Measurements from ENCODE around the gene MROH7. TPM values are rescaled to one million over a fixed set of nuclear protein-coding genes. Genes with fewer than 3 reads are reported as not detected.

Gene MROH7
- total and polyA plus RNA-seq, 2 of the 13 experiments (the other 11 are each of a cell fraction or from before 2014, with no cell fraction given): 0.09 TPM

DNA sequence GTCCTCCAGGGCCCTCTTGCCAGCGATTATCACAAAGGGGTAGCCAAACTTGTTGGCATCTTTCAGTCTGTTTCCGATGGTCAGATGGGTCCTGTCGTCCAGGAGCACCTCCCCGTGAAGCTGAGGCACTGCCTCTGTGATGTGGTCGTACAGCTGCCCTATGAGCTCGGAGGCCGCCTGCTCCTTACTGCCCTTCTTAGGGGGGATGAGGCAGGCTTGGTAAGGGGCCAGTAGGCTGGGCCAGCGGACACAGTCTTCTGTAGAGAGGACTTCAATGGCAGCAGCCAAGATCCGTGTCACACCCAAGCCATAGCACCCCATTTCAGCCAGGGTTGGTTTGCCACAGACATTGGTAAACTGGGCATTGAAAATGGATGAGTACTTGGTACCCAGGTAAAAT lies 116.2 kb downstream of the MROH7 start:
- intact Hi-C loops (cut with micrococcal nuclease; ENCODE audit: unreplicated experiment): no loop called here
- POLR2A ChIA-PET: no interaction called here
- Histone ChIP-seq H3K36me3 (replicated peaks in 1 of 2; ENCODE audit: control insufficient read depth in 1 of 2, insufficient read depth in 2 of 2, low read length in 2 of 2) (peaks cover 1 to 19% of the 10 kb centered on the region in 2 experiments; a peak in 2 of 5 replicates), H2AFZ (ENCODE audit: low read length) (no peak overlapping the region), H4K20me1 (ENCODE audit: insufficient read depth, low read length) (no peaks in the 10 kb centered on the region), H3K4me1 (ENCODE audit: insufficient read depth, low read length) (peaks cover 5% of the 10 kb centered on the region), H3K4me2 (ENCODE audit: low read depth, low read length) (no peak overlapping the region), H3K9me3 (ENCODE audit: low read length) (no peaks in the 10 kb centered on the region), H3K27me3 (ENCODE audit: control insufficient read depth in 1 of 2, insufficient read depth in 2 of 2, low read length in 2 of 2) (no peaks in the 10 kb centered on the region), H3K27ac (ENCODE audit: extremely low read length, insufficient read depth, low read length) (no peak overlapping the region), H3K9ac (ENCODE audit: insufficient read depth, low read depth, low read length) (no peak overlapping the region), H3K79me2 (ENCODE audit: insufficient read depth, low read length) (peaks cover 2% of the 10 kb centered on the region), H3K4me3 (replicated peaks in 1 of 3; ENCODE audit: insufficient read depth in 1 of 3, low read depth in 2 of 3, low read length in 3 of 3) (no peak overlapping the region)
- CTCF ChIA-PET (ENCODE audit: low intra/inter-chr PET ratio, low total read pairs): no interaction called here
- in situ Hi-C loops (cut with HindIII; ENCODE audit: extremely low pct_ligation_motif_present, low pct_unique_long_range_greater_than_20kb): no loop called here
- 100% methylated on average over 3 of the region's 9 CpGs for WGBS (ENCODE audit: low lambda C conversion rate)
- no peak for FAIRE-seq
- no peak for ATAC-seq
- no peak for DNase-seq (ENCODE audit: low spot score)
- BruUV-seq (replicated peaks): no TSS peak
- no peak for TF ChIP-seq ZNF30 (CRISPR knock-in tag; IDR thresholded peaks at IDR 0.05)
- TF ChIP-seq ZNF557 (CRISPR knock-in tag; IDR thresholded peaks at IDR 0.05): no peak
- TF ChIP-seq, protein P1, sequence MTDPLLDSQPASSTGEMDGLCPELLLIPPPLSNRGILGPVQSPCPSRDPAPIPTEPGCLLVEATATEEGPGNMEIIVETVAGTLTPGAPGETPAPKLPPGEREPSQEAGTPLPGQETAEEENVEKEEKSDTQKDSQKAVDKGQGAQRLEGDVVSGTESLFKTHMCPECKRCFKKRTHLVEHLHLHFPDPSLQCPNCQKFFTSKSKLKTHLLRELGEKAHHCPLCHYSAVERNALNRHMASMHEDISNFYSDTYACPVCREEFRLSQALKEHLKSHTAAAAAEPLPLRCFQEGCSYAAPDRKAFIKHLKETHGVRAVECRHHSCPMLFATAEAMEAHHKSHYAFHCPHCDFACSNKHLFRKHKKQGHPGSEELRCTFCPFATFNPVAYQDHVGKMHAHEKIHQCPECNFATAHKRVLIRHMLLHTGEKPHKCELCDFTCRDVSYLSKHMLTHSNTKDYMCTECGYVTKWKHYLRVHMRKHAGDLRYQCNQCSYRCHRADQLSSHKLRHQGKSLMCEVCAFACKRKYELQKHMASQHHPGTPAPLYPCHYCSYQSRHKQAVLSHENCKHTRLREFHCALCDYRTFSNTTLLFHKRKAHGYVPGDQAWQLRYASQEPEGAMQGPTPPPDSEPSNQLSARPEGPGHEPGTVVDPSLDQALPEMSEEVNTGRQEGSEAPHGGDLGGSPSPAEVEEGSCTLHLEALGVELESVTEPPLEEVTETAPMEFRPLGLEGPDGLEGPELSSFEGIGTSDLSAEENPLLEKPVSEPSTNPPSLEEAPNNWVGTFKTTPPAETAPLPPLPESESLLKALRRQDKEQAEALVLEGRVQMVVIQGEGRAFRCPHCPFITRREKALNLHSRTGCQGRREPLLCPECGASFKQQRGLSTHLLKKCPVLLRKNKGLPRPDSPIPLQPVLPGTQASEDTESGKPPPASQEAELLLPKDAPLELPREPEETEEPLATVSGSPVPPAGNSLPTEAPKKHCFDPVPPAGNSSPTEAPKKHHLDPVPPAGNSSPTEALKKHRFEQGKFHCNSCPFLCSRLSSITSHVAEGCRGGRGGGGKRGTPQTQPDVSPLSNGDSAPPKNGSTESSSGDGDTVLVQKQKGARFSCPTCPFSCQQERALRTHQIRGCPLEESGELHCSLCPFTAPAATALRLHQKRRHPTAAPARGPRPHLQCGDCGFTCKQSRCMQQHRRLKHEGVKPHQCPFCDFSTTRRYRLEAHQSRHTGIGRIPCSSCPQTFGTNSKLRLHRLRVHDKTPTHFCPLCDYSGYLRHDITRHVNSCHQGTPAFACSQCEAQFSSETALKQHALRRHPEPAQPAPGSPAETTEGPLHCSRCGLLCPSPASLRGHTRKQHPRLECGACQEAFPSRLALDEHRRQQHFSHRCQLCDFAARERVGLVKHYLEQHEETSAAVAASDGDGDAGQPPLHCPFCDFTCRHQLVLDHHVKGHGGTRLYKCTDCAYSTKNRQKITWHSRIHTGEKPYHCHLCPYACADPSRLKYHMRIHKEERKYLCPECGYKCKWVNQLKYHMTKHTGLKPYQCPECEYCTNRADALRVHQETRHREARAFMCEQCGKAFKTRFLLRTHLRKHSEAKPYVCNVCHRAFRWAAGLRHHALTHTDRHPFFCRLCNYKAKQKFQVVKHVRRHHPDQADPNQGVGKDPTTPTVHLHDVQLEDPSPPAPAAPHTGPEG (CRISPR knock-in tag; IDR thresholded peaks at IDR 0.05): no peak
- TF ChIP-seq, protein P2, sequence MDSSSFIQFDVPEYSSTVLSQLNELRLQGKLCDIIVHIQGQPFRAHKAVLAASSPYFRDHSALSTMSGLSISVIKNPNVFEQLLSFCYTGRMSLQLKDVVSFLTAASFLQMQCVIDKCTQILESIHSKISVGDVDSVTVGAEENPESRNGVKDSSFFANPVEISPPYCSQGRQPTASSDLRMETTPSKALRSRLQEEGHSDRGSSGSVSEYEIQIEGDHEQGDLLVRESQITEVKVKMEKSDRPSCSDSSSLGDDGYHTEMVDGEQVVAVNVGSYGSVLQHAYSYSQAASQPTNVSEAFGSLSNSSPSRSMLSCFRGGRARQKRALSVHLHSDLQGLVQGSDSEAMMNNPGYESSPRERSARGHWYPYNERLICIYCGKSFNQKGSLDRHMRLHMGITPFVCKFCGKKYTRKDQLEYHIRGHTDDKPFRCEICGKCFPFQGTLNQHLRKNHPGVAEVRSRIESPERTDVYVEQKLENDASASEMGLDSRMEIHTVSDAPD (CRISPR knock-in tag; IDR thresholded peaks at IDR 0.05): no peak
- no peak for TF ChIP-seq ZNF558 (CRISPR knock-in tag; IDR thresholded peaks at IDR 0.05; ENCODE audit: borderline replicate concordance)
- TF ChIP-seq, protein P3, sequence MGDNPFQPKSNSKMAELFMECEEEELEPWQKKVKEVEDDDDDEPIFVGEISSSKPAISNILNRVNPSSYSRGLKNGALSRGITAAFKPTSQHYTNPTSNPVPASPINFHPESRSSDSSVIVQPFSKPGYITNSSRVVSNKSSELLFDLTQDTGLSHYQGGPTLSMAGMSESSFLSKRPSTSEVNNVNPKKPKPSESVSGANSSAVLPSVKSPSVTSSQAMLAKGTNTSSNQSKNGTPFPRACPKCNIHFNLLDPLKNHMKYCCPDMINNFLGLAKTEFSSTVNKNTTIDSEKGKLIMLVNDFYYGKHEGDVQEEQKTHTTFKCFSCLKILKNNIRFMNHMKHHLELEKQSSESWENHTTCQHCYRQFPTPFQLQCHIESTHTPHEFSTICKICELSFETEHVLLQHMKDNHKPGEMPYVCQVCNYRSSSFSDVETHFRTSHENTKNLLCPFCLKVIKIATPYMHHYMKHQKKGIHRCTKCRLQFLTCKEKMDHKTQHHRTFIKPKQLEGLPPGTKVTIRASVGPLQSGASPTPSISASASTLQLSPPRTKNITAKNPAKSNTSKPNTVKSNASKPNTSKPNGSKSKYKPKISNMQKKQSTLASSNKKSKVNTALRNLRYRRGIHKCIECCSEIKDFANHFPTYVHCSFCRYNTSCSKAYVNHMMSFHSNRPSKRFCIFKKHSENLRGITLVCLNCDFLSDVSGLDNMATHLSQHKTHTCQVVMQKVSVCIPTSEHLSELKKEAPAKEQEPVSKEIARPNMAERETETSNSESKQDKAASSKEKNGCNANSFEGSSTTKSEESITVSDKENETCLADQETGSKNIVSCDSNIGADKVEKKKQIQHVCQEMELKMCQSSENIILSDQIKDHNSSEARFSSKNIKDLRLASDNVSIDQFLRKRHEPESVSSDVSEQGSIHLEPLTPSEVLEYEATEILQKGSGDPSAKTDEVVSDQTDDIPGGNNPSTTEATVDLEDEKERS (CRISPR knock-in tag; IDR thresholded peaks at IDR 0.05): no peak
- TF ChIP-seq HNRNPUL1 (IDR thresholded peaks at IDR 0.05; ENCODE audit: low read depth, low read length): no peak
- no peak for TF ChIP-seq ZBTB7B (CRISPR knock-in tag; IDR thresholded peaks at IDR 0.05)
- TF ChIP-seq, protein P4, sequence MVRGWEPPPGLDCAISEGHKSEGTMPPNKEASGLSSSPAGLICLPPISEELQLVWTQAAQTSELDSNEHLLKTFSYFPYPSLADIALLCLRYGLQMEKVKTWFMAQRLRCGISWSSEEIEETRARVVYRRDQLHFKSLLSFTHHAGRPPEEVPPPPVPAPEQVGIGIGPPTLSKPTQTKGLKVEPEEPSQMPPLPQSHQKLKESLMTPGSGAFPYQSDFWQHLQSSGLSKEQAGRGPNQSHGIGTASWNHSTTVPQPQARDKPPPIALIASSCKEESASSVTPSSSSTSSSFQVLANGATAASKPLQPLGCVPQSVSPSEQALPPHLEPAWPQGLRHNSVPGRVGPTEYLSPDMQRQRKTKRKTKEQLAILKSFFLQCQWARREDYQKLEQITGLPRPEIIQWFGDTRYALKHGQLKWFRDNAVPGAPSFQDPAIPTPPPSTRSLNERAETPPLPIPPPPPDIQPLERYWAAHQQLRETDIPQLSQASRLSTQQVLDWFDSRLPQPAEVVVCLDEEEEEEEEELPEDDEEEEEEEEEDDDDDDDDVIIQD (CRISPR knock-in tag; IDR thresholded peaks at IDR 0.05; ENCODE audit: low read depth): no peak
- no peak for TF ChIP-seq NFKB2 (CRISPR knock-in tag; IDR thresholded peaks at IDR 0.05; ENCODE audit: borderline replicate concordance)
- TF ChIP-seq, protein P5, sequence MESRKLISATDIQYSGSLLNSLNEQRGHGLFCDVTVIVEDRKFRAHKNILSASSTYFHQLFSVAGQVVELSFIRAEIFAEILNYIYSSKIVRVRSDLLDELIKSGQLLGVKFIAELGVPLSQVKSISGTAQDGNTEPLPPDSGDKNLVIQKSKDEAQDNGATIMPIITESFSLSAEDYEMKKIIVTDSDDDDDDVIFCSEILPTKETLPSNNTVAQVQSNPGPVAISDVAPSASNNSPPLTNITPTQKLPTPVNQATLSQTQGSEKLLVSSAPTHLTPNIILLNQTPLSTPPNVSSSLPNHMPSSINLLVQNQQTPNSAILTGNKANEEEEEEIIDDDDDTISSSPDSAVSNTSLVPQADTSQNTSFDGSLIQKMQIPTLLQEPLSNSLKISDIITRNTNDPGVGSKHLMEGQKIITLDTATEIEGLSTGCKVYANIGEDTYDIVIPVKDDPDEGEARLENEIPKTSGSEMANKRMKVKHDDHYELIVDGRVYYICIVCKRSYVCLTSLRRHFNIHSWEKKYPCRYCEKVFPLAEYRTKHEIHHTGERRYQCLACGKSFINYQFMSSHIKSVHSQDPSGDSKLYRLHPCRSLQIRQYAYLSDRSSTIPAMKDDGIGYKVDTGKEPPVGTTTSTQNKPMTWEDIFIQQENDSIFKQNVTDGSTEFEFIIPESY (CRISPR knock-in tag; IDR thresholded peaks at IDR 0.05): no peak

Data from HepG2 (cell line).